ENCODE results near the gene IQCE.

Gene IQCE

GRCh38 chr7:2651336-2651735, 92.6 kb downstream of the IQCE start:
- DNase-seq: no peak

GRCh38 chr7:2651847-2652735, 93.3 kb downstream of the IQCE start:
- no peak for DNase-seq

GRCh38 chr7:2652736-2653060, 93.9 kb downstream of the IQCE start:
- no peak for DNase-seq

GRCh38 chr7:2654059-2654458, 95.3 kb downstream of the IQCE start:
- DNase-seq: no peak

- no peak for DNase-seq
Measured at GRCh38 chr7:2655870-2656614, 97.3 kb downstream of the IQCE start.

GRCh38 chr7:2657208-2657607, 98.4 kb downstream of the IQCE start:
- no peak for DNase-seq

GRCh38 chr7:2657920-2658671, 99.3 kb downstream of the IQCE start:
- no peak for DNase-seq

- DNase-seq: no peak
Measured at GRCh38 chr7:2658941-2659340, 100.2 kb downstream of the IQCE start.

- DNase-seq: no peak
Measured at GRCh38 chr7:2659556-2660358, 101.0 kb downstream of the IQCE start.

GRCh38 chr7:2660359-2661095, 101.7 kb downstream of the IQCE start:
- DNase-seq: no peak

- DNase-seq: no peak
Measured at GRCh38 chr7:2661096-2661449, 102.3 kb downstream of the IQCE start.

- DNase-seq: no peak
Measured at GRCh38 chr7:2661602-2662272, 103.0 kb downstream of the IQCE start.

GRCh38 chr7:2662273-2663120, 103.7 kb downstream of the IQCE start:
- no peak for DNase-seq

- no peak for DNase-seq
Measured at GRCh38 chr7:2663121-2663886, 104.5 kb downstream of the IQCE start.

GRCh38 chr7:2663960-2664359, 105.2 kb downstream of the IQCE start:
- DNase-seq: no peak

Data from NCI-H524 (cell line).